ENCODE measurements around the gene EIF4EBP3.

DNA sequence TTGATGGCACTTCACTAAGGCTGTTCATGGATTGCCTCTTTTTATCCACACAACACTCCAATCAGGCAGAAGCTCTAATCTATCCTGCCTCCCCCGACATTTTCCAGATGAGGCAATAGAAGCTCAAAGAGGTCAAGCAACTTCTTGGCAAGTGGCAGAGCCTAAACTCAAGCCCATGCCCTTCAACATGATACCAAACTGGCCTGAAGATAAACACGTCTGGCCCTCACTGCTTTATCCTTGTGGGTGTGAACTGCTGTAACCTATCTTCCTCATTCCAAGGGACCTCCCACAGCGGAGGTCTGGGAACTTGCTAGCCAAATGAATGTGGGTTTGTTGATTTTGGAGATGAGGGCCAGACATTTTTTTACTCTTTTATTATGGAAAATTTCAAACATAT is 26.7 kb downstream of the EIF4EBP3 start:
- TF ChIP-seq, protein P1, sequence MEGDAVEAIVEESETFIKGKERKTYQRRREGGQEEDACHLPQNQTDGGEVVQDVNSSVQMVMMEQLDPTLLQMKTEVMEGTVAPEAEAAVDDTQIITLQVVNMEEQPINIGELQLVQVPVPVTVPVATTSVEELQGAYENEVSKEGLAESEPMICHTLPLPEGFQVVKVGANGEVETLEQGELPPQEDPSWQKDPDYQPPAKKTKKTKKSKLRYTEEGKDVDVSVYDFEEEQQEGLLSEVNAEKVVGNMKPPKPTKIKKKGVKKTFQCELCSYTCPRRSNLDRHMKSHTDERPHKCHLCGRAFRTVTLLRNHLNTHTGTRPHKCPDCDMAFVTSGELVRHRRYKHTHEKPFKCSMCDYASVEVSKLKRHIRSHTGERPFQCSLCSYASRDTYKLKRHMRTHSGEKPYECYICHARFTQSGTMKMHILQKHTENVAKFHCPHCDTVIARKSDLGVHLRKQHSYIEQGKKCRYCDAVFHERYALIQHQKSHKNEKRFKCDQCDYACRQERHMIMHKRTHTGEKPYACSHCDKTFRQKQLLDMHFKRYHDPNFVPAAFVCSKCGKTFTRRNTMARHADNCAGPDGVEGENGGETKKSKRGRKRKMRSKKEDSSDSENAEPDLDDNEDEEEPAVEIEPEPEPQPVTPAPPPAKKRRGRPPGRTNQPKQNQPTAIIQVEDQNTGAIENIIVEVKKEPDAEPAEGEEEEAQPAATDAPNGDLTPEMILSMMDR (optimal IDR thresholded peaks at IDR 0.05 in 1 of 3, IDR thresholded peaks at IDR 0.05 in 1 of 3, conservative IDR thresholded peaks at IDR 0.05 in 1 of 3; ENCODE audit: extremely low read depth in 1 of 3, insufficient read depth in 2 of 3, low read length in 3 of 3) = no peak
- no peak for TF ChIP-seq EZH2 (IDR thresholded peaks at IDR 0.05; ENCODE audit: low read length)

Data from keratinocyte (primary cell).